K562 (cell line): ENCODE measurements around the gene RPL26. TPM values are rescaled to one million over a fixed set of nuclear protein-coding genes. Genes with fewer than 3 reads are reported as not detected.

ENCODE experiments used
- AFF1 ChIP-seq, 2 experiments: fragments of 450-650 bp; IDR thresholded peaks; 2 replicates each; pipeline ENCODE4 v1.6.1; 2018; ENCODE audit warnings: mild to moderate bottlenecking in 2 of 2, low read depth in 1 of 2; ENCODE audit not compliant: partially characterized antibody in 2 of 2
- ELF4 ChIP-seq: fragments of 450-650 bp; formaldehyde crosslinking; IDR thresholded peaks from 2 replicates; pipeline ENCODE4 v1.4.0; 2022; ENCODE audit warnings: missing genetic modification characterization
- ETV1 ChIP-seq: fragments of 450-650 bp; conservative IDR thresholded peaks from 2 replicates; pipeline ENCODE4 v1.6.1; 2016; ENCODE audit warnings: missing genetic modification characterization, control low read depth, low read depth, missing compliant biosample characterization
- FOXK1 ChIP-seq: sonication (generic); formaldehyde crosslinking; IDR thresholded peaks from 2 replicates; pipeline ENCODE4 v1.8.0; 2022; ENCODE audit warnings: missing genetic modification reagents, mild to moderate bottlenecking, borderline replicate concordance
- IRF1 ChIP-seq: sonication (generic); formaldehyde crosslinking; IDR thresholded peaks from 2 replicates; pipeline ENCODE4 v1.8.0; 2022; ENCODE audit warnings: missing genetic modification reagents, mild to moderate bottlenecking, borderline replicate concordance
- KAT2B ChIP-seq: IDR thresholded peaks from one replicate; pipeline ENCODE4 v1.6.1; 2012; ENCODE audit warnings: low read depth, mild to moderate bottlenecking, control low read depth, inconsistent platforms, low read length, moderate library complexity
- KDM2B ChIP-seq: fragments of 250-450 bp; sonication (Bioruptor Pico); IDR thresholded peaks from 2 replicates; pipeline ENCODE4 v1.8.0; 2021; ENCODE audit warnings: mild to moderate bottlenecking, moderate library complexity
- KLF16 ChIP-seq: IDR thresholded peaks from 2 replicates; pipeline ENCODE4 v1.6.1; 2016; ENCODE audit warnings: antibody characterized with exemption
- NR0B1 ChIP-seq: fragments of 450-650 bp; IDR thresholded peaks from one replicate; pipeline ENCODE4 v1.6.1; 2018; ENCODE audit warnings: mild to moderate bottlenecking, moderate library complexity; ENCODE audit not compliant: partially characterized antibody
- POLR3G ChIP-seq: IDR thresholded peaks from 2 replicates; pipeline ENCODE4 v1.6.1; 2011; ENCODE audit not compliant: insufficient read length, insufficient replicate concordance; ENCODE audit errors: extremely low read depth
- RBFOX2 ChIP-seq: fragments of 200-400 bp; formaldehyde crosslinking; IDR thresholded peaks from 2 replicates; pipeline ENCODE4 v1.6.1; 2017; ENCODE audit warnings: low read depth, mild to moderate bottlenecking, low read length, moderate library complexity
- THRAP3 ChIP-seq: fragments of 450-650 bp; IDR thresholded peaks from 2 replicates; pipeline ENCODE4 v1.6.1; 2016; ENCODE audit warnings: mild to moderate bottlenecking, inconsistent platforms, borderline replicate concordance
- TRIM28 ChIP-seq: fragments of 450-650 bp; IDR thresholded peaks from 2 replicates; pipeline ENCODE4 v1.6.1; 2017
- XRCC3 ChIP-seq: fragments of 450-650 bp; IDR thresholded peaks from 2 replicates; pipeline ENCODE4 v1.6.1; 2017; ENCODE audit warnings: mild to moderate bottlenecking, moderate library complexity
- ZBTB9 ChIP-seq: fragments of 450-650 bp; formaldehyde crosslinking; IDR thresholded peaks from 2 replicates; pipeline ENCODE4 v1.4.0; 2020; ENCODE audit warnings: mild to moderate bottlenecking, moderate library complexity
- ZNF175 ChIP-seq: fragments of 200-800 bp; sonication (Bioruptor generic); IDR thresholded peaks from 2 replicates; pipeline ENCODE4 v1.6.1; 2016; ENCODE audit warnings: low read depth, mild to moderate bottlenecking, missing genetic modification characterization, missing compliant biosample characterization
- ZNF253 ChIP-seq: fragments of 250-450 bp; sonication (Bioruptor Pico); conservative IDR thresholded peaks from 2 replicates; pipeline ENCODE4 v1.6.1; 2021; ENCODE audit warnings: mild to moderate bottlenecking
- ZNF324 ChIP-seq: fragments of 250-450 bp; sonication (Bioruptor Pico); IDR thresholded peaks from 2 replicates; pipeline ENCODE4 v1.4.0; 2020; ENCODE audit warnings: mild to moderate bottlenecking
- ZNF696 ChIP-seq: fragments of 250-450 bp; sonication (Bioruptor Pico); conservative IDR thresholded peaks from 2 replicates; pipeline ENCODE4 v1.4.0; 2020; ENCODE audit warnings: mild to moderate bottlenecking, moderate library complexity
- ZNF766 ChIP-seq: fragments of 200-800 bp; sonication (Bioruptor generic); conservative IDR thresholded peaks from 2 replicates; pipeline ENCODE4 v1.6.1; 2016; ENCODE audit warnings: missing genetic modification characterization, missing compliant biosample characterization
- ZNF780A ChIP-seq: fragments of 250-450 bp; sonication (Bioruptor Pico); IDR thresholded peaks from 2 replicates; pipeline ENCODE4 v1.5.0; 2021; ENCODE audit warnings: mild to moderate bottlenecking
- polyA plus RNA-seq, 8 experiments: library from polyadenylated mRNA; depleted of rRNA in 4 of 8; stranded (reverse) in 5 of 8; unstranded in 3 of 8; fragments of >200 nt; fragmentation: Nextera tagmentation in 2 of 8; fragmentation: Illumina TruSeq in 1 of 8; extraction: Ambion mirVana in 2 of 8; extraction: Trizol in 1 of 8; gene quantifications; 2 replicates each; pipeline versions ENCODE4 v1.2.1 to v1.2.3, GENCODE V29; 2011 to 2014; ENCODE audit warnings: inconsistent platforms in 1 of 8, missing spikeins in 1 of 8
- total RNA-seq, 7 experiments: library from RNA; depleted of rRNA in 6 of 7; stranded (reverse); fragments of >200 nt in 6 of 7; fragmentation: Illumina TruSeq in 2 of 7; extraction: Trizol in 2 of 7; gene quantifications; 2 replicates each; pipeline versions ENCODE4 v1.2.1 to v1.2.3, GENCODE V29; 2011 to 2021; ENCODE audit warnings: low replicate concordance in 1 of 7

The RPL26 gene
- total and polyA plus RNA-seq, 9 of the 15 experiments (the other 6 are each of a cell fraction or from before 2014, with no cell fraction given): 1,474 to 4,074 (median 2,904) TPM

GRCh38 chr17:8376271-8377067, 6.5 kb downstream of the RPL26 start, which contains the start of gene KRABD2 (continued):
- TF ChIP-seq AFF1 (IDR thresholded peaks at IDR 0.05; ENCODE audit: low read depth in 1 of 2, partially characterized antibody in 2 of 2) (no peak), ZNF175 (CRISPR knock-in tag) (0 out of 2 replicates have a peak, but pooled peaks have one; percentile 38), NR0B1 (no peak), RBFOX2 (peak; percentile 73), KDM2B (CRISPR knock-in tag) (no peak), ETV1 (tag) (0 out of 2 replicates have a peak, but pooled peaks have one; percentile 19), KLF16 (0 out of 2 replicates have a peak, but pooled peaks have one; percentile 16), ZNF780A (no peak), FOXK1 (CRISPR knock-in tag) (no peak), ZNF766 (CRISPR knock-in tag) (no peak), ZNF324 (CRISPR knock-in tag) (no peak), ZNF253 (CRISPR knock-in tag) (0 out of 2 replicates have a peak, but pooled peaks have one; percentile 22), KAT2B (no peak), THRAP3 (peak; percentile 98), IRF1 (no peak), ELF4 (CRISPR knock-in tag) (peak; percentile 87), ZNF696 (CRISPR knock-in tag) (no peak), POLR3G (no peak), TRIM28 (0 out of 2 replicates have a peak, but pooled peaks have one; percentile 11), ZBTB9 (CRISPR knock-in tag) (0 out of 2 replicates have a peak, but pooled peaks have one; percentile 75), XRCC3 (no peak)
